GM21447 (cell line): ENCODE data around the gene PRDM12.

Experiments used
- ATAC-seq: cut with Tn5 transposase; IDR thresholded peaks from one replicate; pipeline ENCODE4 v1.9.1; 2021; ENCODE audit not compliant: unreplicated experiment

The PRDM12 gene

GRCh38 chr9:130714586-130715110, 50.3 kb downstream of the PRDM12 start:
- no peak for ATAC-seq

GRCh38 chr9:130715270-130715669, 50.9 kb downstream of the PRDM12 start:
- ATAC-seq: no peak

GRCh38 chr9:130718562-130718961, 54.2 kb downstream of the PRDM12 start:
- ATAC-seq: no peak

- no peak for ATAC-seq
These were observed 56.4 kb downstream of the PRDM12 start for GRCh38 chr9:130720762-130721161.

- no peak for ATAC-seq
These were observed 64.3 kb downstream of the PRDM12 start for GRCh38 chr9:130728721-130729120.

GRCh38 chr9:130729145-130729544, 64.8 kb downstream of the PRDM12 start:
- ATAC-seq: no peak

GRCh38 chr9:130731355-130731754, 67.0 kb downstream of the PRDM12 start:
- ATAC-seq: no peak

GRCh38 chr9:130732136-130732535, 67.7 kb downstream of the PRDM12 start:
- no peak for ATAC-seq
